ENCODE data around the gene METTL21A. TPM values are rescaled to one million over a fixed set of nuclear protein-coding genes. Genes with fewer than 3 reads are reported as not detected.

Gene METTL21A
- total RNA-seq, 1 donor from 2014 or later = 1.5 TPM

- no peaks in the 10 kb centered on the region for H3K4me1 ChIP-seq
Observed at GRCh38 chr2:207571370-207571769, 53.8 kb downstream of the METTL21A start.

DNA sequence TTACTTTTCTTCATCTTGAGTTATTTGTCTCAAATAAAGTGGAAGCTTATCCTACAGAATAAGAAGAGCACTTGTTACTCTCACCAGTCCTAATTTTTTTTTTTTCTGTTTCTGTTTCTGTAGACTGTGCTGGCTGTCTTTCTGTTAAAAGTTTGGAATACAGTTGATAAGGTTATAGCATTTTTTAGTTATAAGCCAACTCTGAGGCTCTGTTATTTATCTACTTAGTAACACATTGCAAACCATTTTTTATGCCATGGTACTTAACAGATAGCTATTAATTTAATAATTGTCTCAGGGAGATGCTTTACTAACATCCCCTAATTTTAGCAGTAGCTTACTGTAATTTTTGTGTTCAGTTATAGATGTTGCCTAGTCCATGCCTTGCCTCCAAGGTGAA, 57.5 kb downstream of the METTL21A start:
- Histone ChIP-seq H3K9me3 (no peaks in the 10 kb centered on the region), H3K36me3 (peaks cover 17 to 29% of the 10 kb centered on the region in 2 donors), H3K4me3 (no peak overlapping the region), H3K4me1 (no peaks in the 10 kb centered on the region), H3K27me3 (no peaks in the 10 kb centered on the region), H3K27ac (no peak overlapping the region)
- no peak for DNase-seq (ENCODE audit: low spot score in 2 of 2)
- intact Hi-C loops (cut with DNase I) = no loop called here
- TF ChIP-seq, protein P1, sequence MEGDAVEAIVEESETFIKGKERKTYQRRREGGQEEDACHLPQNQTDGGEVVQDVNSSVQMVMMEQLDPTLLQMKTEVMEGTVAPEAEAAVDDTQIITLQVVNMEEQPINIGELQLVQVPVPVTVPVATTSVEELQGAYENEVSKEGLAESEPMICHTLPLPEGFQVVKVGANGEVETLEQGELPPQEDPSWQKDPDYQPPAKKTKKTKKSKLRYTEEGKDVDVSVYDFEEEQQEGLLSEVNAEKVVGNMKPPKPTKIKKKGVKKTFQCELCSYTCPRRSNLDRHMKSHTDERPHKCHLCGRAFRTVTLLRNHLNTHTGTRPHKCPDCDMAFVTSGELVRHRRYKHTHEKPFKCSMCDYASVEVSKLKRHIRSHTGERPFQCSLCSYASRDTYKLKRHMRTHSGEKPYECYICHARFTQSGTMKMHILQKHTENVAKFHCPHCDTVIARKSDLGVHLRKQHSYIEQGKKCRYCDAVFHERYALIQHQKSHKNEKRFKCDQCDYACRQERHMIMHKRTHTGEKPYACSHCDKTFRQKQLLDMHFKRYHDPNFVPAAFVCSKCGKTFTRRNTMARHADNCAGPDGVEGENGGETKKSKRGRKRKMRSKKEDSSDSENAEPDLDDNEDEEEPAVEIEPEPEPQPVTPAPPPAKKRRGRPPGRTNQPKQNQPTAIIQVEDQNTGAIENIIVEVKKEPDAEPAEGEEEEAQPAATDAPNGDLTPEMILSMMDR (IDR thresholded peaks at IDR 0.05) = no peak

More at GRCh38 chr2:207571370-207571769, 53.8 kb downstream of the METTL21A start:
- H3K9me3 ChIP-seq = no peaks in the 10 kb centered on the region
- H3K36me3 ChIP-seq = peaks cover 27 to 31% of the 10 kb centered on the region in 2 donors
- intact Hi-C loops (cut with DNase I) = no loop called here
- no peak for DNase-seq (ENCODE audit: low spot score in 2 of 2)
- H3K27ac ChIP-seq = no peak overlapping the region
- TF ChIP-seq, protein P1 (IDR thresholded peaks at IDR 0.05) = no peak
- no peak overlapping the region for H3K4me3 ChIP-seq
- H3K27me3 ChIP-seq = no peaks in the 10 kb centered on the region

- no peaks in the 10 kb centered on the region for H3K27me3 ChIP-seq
- no peaks in the 10 kb centered on the region for H3K9me3 ChIP-seq
- TF ChIP-seq, protein P1 (IDR thresholded peaks at IDR 0.05) = no peak
- no peak overlapping the region for H3K4me3 ChIP-seq
- no peak for DNase-seq (ENCODE audit: low spot score in 2 of 2)
- peaks cover 7 to 23% of the 10 kb centered on the region in 2 donors for H3K36me3 ChIP-seq
- no peak overlapping the region for H3K27ac ChIP-seq
- intact Hi-C loops (cut with DNase I) = no loop called here
- no peaks in the 10 kb centered on the region for H3K4me1 ChIP-seq
Observed at GRCh38 chr2:207565736-207566500, 59.3 kb downstream of the METTL21A start.

Other genes starting within 250 kb of the METTL21A start
- gene CREB1, start 95.4 kb downstream of the METTL21A start, total RNA-seq = 12.8 TPM
- 12.3 TPM for gene CCNYL1, start 86.2 kb upstream of the METTL21A start, total RNA-seq
- 6.9 TPM for gene FZD5, start 144.5 kb upstream of the METTL21A start, total RNA-seq

Measured in ascending aorta (tissue), 2 donors.